NCI-H2196 (cell line): ENCODE measurements around the gene SLC47A2.

Experiments used
- DNase-seq: peaks from one replicate; lab custom pipeline; 2025; ENCODE audit not compliant: unreplicated experiment; lab: John Stamatoyannopoulos, UW

SLC47A2 gene

DNA sequence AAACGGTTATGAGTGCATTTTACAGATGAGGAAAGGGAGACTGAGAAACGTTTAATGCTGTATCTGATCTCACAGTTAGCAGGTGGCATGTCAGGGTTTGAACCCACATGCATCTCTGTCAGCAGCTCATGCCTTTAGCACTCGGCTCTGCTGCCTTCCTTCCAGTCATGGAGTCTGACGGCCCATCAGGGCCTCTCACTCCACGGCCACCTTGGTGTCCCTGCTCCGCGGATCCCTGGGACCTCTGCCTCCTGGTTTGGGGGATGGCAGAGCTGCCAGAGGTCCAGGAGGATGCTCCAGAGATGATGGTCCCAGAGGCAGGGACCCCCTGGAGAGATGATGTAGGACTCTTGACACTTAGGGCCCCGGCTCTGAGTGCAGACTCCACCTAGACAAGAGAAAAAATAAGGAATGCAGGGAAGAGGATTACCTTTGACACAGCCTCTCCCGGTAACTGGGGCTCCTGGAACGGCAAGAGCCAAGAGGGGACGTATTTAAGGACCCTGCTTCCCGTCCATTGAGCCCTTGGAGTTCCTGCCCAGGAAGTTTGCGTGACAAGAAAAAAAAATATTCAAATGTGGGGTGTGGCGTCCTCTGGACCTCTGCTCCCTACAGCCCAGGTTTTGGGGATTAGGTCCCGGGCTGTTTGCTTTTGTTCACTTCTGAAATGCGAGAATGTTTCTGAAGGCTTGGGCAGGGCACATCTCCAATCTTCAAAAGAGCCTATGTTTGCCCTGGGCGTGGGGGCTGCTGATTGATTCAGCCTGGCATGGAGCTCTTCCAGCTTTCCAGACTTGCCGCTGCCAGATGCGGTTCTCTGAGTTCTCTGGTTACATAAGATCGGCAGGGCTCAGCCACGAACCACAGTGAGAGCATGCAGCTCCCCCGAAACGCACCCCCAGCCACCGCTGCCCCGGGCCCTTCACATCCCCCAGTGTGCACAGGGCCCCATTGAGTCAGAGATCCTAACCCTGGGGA, 31.7 kb upstream of the SLC47A2 start, which contains the start of gene ALDH3A1:
TSS of gene ALDH3A1 (minus strand) at position 470 of the 978 bp plus-strand sequence. CDS start 3,169 bp downstream, outside the sequence.
- DNase-seq: no peak

DNA sequence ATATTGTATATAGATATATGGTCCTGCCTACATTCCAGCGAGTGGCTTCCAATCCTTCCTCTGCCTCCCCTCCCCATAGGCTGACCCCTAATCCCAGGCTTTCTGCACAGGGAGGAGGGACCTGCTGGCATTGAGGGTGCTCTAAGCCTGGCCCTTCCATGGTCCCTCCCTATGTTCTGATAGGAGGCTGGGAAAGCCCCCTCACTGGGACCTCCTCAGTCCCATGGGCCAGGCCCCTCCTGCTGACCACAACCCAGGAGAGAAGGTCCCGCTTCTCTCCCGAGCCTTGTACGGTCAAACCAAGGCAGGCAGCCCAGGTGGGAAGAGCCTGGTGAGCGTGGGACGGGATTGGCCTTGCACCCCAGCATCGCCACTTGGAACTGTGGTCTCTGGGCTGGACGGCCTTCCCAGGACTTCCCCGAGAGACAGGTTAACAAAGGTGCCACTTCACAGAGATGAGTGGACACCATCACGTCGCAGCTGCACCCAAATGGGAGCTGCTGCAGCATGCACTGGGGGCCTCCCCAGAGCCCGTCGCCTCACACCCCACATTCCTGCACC, 30.9 kb upstream of the SLC47A2 start:
- DNase-seq: no peak

DNA sequence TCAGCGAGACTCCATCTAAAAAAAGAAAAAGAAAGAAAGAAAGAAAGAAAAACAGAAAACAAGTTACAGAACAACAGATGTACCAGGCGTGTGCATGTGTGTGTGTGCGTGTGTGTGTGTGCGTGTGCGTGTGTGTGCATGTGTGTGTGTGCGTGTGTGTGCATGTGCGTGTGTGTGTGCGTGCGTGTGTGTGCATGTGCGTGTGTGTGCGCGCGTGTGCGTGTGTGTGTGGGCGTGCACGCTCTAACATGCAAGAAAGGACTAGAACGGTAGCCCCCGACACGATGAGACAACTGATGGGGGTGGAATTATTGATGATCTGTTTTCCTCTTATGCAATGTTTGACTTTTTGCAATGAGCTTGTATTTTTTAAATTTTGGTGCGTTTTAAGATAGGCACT, 30.1 kb upstream of the SLC47A2 start:
- no peak for DNase-seq

DNA sequence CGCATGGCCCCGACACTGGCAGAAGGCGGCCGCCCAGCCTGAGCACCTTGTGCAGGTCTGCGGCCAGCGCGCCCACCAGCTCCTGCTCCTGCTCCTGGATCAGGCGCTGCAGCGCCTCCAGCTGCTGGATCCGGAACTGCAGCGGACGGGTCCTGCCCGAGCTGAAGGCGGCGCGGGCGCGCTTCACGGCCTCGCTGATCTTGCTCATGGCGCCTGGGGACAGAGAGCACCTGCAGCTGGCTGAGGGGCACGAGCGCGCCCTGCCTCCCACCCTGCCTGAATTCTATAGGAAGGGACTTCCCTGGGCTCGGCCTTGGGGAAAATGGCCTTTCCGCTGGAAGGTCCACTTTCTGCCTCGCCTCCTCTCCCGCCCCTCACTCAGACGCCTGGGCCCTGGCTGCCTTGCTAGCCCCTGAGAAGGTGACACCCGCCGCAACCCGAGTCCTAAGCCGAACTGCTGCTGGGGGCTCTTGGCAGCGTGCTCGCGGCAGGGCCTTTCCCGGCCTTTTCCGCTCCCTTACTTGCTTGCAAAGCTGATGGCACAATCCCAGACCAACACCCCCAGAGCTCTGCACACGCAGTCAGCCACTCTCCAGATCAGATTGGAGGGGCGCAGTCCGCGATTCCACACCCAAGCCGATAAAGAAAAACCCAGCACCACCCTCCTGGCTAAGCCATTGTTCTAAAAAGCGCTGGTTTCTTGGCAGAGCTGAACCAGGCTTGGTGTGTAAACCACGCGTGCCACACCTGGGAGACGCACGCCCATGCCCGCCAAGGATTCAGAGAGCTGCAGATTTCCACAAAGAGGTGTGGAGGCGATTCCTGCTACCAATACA, 28.8 kb upstream of the SLC47A2 start:
- DNase-seq: peak; percentile 78

DNA sequence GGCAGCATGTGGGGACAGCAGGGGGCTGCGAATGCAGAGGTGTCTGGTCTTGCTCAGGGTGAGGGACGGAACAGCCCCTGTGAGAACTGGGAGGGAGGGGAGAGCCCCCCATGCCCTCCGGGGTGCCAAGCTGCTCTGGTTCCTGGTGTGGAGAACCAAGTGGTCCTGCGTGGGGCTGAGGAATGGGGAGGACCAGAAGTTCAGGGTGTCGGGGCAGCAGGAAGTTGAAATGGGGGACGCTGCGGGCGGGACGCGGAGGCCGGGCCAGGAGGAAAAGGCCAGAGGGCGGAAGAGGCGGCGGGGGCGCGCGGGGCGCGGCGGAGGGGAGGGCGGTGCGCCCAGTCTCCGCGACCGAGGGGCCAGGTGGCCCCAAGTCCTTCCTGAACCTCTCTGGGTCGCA, 28.1 kb upstream of the SLC47A2 start:
- DNase-seq: no peak

DNA sequence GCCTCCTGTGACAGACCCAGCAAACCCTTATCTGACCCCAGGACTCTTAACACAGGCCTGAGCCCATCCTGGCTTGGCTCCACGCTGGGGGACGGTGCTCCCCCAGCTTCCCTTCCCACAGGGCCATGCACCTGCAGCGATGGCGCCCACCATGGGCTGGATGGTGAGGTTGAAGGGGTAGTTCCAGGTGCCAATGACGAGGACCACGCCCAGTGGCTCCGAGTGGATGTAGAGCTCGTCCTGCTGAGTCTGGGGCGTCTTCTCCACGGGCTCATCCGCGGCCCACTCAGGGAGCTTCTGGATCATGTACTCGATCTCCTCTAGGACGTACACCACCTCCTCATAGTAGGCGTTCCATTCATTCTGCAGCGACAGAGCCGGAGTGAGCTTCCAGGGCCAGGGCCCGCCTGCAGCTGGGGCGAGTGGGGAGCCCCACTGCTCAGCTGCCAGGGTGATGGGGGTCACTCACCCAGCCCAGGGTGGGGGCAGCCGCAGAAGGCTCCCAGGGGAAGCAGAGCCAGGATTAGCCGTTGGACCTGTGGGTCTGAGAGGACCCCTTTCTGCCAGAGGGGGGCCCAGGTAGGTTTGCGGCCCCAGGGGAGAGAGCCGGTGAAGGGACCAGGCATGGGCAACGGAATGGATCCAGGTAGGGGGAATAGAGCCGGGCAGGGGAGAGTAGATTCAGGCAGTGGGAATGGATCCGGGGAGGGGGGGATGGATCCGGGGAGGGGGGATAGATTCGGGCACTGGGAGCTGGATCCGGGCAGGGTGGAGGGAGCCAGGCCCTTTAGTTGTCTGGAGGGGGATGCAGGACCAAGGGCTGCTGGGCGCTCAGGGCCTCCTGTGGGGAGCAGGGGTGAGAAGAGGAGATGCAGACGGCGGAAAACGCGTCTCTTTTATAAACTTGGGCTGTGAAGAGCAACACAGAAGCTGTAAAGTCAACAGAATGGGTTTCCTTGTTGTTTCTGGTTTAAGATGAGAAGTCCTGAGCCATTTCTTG, 27.0 kb upstream of the SLC47A2 start:
- no peak for DNase-seq

DNA sequence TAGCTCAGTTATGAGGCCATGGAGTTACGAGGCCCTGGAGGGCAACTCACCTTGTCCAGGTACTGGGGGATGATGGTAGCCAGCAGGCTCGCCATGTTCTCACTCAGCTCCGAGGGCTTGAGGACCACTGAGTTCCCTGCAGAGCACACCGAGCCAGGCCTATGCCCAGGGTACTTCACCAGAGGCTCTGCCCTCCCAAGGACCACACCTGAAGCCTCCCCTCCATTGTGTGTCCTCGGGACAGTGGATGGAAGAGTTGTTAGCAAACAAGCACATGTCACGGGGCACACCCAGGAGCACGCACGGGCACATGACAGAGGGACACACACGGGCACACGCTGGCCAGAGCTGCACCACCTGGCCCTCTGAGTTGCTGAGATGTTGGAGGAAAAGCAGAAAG, 26.1 kb upstream of the SLC47A2 start:
- no peak for DNase-seq

DNA sequence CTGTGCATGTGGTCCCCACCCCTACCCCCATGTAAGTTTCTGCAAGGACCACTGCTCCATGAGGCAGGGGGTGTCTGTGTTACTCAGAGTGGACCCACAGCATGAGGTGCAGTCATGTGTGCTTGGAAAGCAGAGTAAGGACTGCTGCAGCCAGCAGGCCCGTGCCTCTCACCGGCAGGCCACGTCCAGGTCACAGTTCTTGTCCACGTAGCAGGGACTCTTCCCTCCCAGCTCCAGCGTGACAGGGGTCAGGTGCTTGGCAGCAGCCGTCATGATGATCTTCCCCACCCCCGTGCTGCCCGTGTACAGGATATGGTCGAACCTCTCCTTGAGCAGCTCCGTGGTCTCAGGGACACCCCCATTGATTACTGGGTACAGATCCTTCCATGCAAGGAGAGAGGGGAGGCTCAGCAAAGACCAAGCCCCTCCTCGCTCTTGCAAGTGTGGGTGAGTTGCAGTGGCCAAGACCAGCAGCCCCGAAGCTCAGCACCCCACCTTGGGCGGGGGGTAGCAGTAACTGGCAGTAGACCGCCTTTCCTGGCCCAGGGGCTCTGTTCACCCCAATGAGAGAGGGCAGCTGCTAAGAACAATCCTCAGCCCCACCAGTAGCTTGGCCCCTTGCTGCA, 25.6 kb upstream of the SLC47A2 start:
- no peak for DNase-seq

DNA sequence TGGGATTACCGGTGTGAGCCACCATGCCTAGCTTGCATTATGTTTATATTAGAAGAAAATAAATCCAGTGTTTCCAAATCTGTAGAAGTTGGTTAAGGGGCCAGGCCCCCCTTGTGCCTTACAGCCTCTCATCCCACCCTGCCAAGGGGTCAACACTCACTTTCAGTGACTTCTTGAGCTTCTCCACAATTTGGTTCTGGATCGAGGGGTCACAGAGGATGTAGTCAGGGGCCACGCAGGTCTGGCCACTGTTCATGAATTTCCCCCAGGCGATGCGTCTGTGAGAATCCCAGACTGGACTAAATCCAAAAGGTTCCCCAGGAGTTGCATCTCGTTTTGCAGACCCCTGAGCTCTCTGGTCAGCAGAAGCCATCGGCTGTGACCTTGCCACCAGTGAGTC, 24.5 kb upstream of the SLC47A2 start:
- DNase-seq: no peak

DNA sequence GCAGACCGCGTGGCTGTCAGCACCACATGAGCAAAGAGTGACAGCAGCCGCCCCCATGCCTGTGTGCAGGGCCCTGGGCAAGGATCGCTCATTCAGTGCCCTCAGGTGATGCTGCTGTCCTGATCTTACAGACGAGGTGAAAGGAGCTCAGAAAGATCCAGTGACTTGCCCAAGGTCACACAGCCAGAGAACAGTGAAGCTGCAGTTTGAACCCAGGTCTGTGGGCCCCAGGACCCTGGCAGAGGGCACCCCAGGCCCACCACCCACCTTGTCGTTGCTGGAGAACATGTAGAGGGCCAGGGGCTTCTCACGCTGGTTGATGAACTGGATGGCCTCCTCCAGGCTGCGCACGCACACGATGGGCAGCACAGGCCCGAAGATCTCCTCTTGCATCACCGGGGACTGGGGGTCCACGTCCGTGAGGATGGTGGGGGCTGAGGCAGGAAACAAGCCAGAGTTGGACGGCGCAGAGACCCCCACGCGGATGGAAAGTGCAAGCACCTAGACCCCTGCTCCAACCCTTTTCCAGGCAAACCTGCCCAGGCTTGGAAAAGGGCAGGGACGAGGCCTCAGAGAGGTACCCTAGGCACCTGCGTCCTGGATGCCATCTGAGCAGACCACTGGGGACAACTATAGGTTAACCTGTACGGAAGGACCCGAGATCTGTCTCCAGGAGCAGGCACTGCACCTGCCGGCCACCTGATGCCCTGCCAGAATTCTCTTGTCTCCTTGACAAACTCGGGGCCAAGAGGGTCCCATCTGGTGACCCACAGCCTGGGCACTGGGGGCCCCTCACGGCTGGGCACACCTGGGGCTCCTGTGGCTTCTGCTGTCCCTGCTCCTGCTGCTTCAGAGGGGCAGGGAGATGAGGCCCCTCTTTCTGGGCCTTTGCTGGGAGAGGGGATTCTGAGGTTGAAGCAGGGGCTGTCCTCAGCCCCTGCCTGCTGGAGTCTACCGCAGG, 23.1 kb upstream of the SLC47A2 start:
- DNase-seq: no peak

DNA sequence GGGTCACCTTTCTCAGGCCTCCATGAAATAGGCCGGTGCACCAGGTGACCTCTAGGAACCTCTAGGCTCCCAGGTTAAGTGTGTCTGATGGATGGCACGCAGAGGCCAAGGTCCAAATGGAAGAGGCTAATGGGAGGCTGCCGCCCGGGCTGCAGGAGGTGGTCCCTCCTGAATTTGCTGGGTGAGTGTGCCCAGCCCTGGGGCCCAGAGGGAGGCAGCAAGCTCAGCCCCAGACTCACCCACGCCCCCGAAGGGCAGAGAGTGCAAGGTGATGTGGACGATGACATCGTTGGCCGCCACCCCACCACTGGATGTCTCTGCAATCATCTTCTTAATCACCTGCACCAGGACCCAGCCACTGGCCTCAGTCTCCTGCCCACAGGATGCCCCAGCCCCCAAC, 22.4 kb upstream of the SLC47A2 start:
- DNase-seq: no peak

DNA sequence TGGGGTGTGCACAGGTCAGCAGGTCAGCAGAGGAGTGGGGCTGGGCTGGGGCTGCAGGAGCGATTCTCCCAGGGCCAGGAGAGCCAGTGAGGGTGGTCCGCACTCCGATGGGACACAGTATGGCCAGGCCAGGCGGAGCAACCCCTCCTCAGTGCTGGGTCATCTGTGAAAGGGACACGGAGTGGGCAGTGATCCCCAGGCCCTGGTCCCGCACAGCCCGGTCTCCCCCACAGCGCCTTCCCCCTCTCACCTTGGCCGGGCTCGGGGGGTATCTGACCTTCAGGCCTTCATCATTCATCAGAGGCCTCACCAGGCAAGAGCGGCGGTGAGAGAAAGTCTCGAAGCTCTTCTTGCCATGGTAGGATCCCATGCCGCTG, 21.7 kb upstream of the SLC47A2 start:
- DNase-seq: no peak

DNA sequence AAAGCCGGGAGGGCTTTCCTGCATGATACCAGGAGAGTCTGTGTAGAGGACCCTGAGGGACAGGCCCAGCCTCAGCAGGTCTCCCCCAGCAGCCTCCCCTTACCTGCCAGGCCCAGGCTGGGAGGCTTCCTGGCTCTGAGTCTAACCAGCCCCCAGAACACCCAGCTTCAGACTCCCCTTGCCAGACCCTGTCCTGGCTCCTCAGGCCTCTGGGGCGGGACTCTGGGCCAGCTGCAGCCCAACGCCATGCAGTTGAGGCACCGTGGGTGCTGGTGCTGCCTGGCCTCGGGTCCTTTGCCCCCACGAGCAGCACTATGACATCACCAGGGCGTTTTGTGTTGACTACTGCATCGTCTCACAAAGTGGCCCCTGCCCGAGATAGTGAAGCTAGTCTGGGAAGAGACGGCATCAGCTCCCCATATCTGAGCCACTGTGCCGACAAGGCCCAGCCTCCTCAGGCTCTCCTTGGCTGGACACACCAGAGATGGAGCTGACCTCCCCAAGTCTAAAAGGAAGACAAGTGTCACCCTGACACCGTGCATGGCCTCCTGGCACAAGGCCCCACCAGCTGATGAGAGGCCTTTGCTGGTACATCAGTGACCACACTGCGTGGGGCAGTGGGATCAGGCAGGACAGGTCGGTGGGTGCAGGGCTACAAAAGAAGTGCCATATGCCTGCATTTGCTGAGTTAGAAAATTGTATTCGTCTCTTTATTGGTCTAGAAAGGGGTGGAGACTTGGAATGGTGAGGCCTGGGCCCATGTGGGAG, 21.1 kb upstream of the SLC47A2 start:
- no peak for DNase-seq

DNA sequence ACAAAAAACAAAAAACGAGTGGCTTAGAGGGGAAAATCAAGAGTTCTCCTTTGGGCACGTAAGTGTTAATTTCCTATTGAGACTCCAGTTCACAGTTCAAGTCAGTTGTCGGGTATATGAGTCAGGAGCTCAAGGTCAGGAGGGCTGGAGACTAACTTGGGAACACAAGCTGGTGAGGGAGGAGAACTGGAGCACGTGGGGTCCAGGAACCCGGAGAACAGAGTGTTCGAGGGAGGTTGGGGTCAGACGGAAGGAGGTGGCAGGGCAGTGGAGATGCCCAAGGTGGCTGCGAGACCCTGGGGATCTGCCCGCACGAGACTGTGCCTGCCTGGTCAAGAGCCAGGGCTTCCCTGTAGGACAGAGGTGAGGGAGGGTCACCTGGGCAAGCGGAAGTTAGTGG, 19.7 kb upstream of the SLC47A2 start:
- no peak for DNase-seq

DNA sequence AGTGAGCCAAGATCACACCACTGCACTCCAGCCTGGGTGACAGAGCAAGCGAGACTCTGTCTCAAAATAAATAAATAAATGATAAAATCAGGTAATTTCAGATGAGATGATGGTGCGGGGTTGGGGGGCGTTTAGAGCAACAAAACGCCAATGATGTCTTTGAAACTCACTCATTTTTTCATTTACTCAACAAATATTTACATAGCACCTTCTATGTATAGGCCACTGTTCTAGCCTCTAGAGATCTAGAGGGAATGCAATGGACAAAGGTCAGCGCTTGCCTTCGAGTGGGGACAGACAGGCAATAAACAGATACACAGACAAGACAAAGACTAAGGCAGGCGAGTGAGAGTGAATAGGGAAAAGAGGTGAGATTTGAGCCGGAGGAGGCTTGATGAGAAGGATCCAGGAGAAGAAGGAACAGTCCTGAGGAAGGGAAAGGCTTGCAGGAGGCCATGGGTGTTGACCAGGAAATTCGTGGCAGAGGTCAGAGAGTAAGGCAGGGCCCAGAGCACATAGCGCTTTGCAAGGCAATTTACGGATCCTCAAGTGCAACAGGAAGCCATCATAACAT, 17.7 kb upstream of the SLC47A2 start:
- DNase-seq: no peak

DNA sequence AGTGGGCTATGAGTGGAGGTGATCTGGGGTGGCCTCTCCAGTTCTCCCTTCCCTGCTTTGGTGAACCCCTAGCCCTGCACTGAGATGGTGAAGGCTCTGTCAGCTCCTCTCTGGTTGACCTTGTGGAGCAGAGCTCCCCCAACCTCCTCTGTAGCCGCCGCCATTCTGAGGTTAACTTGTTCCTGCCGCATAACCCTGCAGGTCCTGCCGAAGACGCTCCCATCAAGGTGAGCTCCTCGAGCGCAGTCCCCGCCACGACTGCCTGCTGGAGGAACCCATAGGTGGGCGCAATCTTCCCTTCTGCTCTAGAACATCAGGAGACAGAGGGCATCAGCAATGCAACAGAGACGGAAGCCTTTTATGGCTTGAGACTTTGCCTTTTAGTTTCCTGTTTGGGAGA, 15.2 kb upstream of the SLC47A2 start:
- DNase-seq: no peak

DNA sequence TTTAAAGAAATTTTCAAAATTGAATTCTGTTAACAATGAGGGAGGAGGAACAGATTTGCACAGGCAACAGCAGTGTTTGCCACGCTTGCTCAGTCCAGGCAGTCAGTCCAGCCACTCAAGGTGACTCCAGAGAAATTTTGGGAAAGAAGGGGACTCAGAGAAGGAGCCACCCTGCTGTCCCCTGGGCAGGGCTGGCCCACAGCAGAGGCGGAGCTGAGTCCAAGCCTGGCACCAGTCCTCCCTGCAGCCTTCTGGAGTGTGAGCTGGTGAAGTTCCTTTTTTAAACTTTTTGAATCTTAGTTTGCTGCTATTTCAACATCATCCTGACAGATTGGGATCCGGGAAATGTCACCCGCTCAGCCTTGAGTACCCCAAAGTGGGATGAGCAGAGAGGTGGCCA, 14.5 kb upstream of the SLC47A2 start:
- DNase-seq: no peak

DNA sequence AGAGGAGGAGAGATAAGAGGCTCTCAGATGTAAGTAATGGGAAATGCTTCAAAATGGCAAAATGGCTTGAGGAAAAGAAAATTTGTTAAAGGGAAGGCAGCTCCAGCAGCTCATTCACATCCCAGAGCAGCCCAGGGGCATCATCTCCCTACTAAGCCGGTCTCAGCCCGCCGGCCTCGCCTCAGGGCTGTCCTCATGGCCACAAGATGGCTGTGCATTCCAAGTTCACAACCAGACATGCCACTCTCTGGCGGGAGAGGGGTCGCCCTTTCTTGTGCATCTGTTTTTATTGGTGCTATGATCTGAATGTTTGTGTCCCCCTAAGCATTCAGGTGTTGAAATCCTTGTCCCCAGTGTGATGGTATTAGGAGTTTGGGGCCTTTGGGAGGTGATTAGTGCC, 13.5 kb upstream of the SLC47A2 start:
- DNase-seq: no peak
